ENCODE results near the gene TBCD. TPM values are rescaled to one million over a fixed set of nuclear protein-coding genes. Genes with fewer than 3 reads are reported as not detected.

Gene TBCD
- total RNA-seq, 2 experiments from 2014 or later, result 87.8 to 145 TPM

GRCh38 chr17:82736511-82737185, 15.2 kb upstream of the TBCD start:
- BruUV-seq (replicated peaks), result no TSS peak
- POLR2A ChIA-PET, result no interaction called here

GRCh38 chr17:82737967-82738877, 13.6 kb upstream of the TBCD start:
- ChIA-PET POLR2A (no interaction called here), CTCF (ENCODE audit: unreplicated experiment) (no interaction called here)
- H3K4me2 ChIP-seq (ENCODE audit: low read length), result no peak overlapping the region
- BruUV-seq (replicated peaks), result no TSS peak
- H3K9me2 ChIP-seq (ENCODE audit: insufficient read depth, low read length), result no peaks in the 10 kb centered on the region
- H3K79me2 ChIP-seq (ENCODE audit: insufficient read depth, low read depth, low read length), result no peaks in the 10 kb centered on the region
- H3K4me3 ChIP-seq (ENCODE audit: low read depth, low read length, poor library complexity, severe bottlenecking), result no peak overlapping the region
- H3K9me3 ChIP-seq (ENCODE audit: low read length), result peaks cover 36% of the 10 kb centered on the region
- intact Hi-C loops (cut with micrococcal nuclease; ENCODE audit: unreplicated experiment), result no loop called here
- H3K36me3 ChIP-seq (ENCODE audit: insufficient read depth, low read length), result peaks cover 75% of the 10 kb centered on the region
- no peak overlapping the region for H2AFZ ChIP-seq (ENCODE audit: low read length)
- no peaks in the 10 kb centered on the region for H4K20me1 ChIP-seq (ENCODE audit: insufficient read depth, low read length)
- no peaks in the 10 kb centered on the region for H3K4me1 ChIP-seq (ENCODE audit: insufficient read depth, low read length, poor library complexity, severe bottlenecking)
- no peak for TF ChIP-seq EZH2phosphoT487 (IDR thresholded peaks at IDR 0.05; ENCODE audit: borderline replicate concordance, low read depth, low read length)
- no peak for TF ChIP-seq CTCF (conservative IDR thresholded peaks at IDR 0.05; ENCODE audit: low read length)
- no peak for DNase-seq (ENCODE audit: low spot score)
- no peak overlapping the region for H3K27ac ChIP-seq (ENCODE audit: low read depth, low read length, poor library complexity, severe bottlenecking)

More at GRCh38 chr17:82736511-82737185, 15.2 kb upstream of the TBCD start:
- CTCF ChIA-PET (ENCODE audit: unreplicated experiment), result no interaction called here
- TF ChIP-seq CTCF (conservative IDR thresholded peaks at IDR 0.05; ENCODE audit: low read length) (no peak), EZH2phosphoT487 (IDR thresholded peaks at IDR 0.05; ENCODE audit: borderline replicate concordance, low read depth, low read length) (no peak)
- Histone ChIP-seq H3K9me3 (ENCODE audit: low read length) (peaks cover 34% of the 10 kb centered on the region), H3K79me2 (ENCODE audit: insufficient read depth, low read depth, low read length) (no peaks in the 10 kb centered on the region), H3K27ac (ENCODE audit: low read depth, low read length, poor library complexity, severe bottlenecking) (no peak overlapping the region), H3K4me3 (ENCODE audit: low read depth, low read length, poor library complexity, severe bottlenecking) (no peak overlapping the region), H2AFZ (ENCODE audit: low read length) (no peak overlapping the region), H3K4me2 (ENCODE audit: low read length) (no peak overlapping the region), H4K20me1 (ENCODE audit: insufficient read depth, low read length) (no peaks in the 10 kb centered on the region), H3K4me1 (ENCODE audit: insufficient read depth, low read length, poor library complexity, severe bottlenecking) (no peaks in the 10 kb centered on the region), H3K36me3 (ENCODE audit: insufficient read depth, low read length) (peaks cover 75% of the 10 kb centered on the region), H3K9me2 (ENCODE audit: insufficient read depth, low read length) (no peaks in the 10 kb centered on the region)
- DNase-seq (ENCODE audit: low spot score), result no peak
- intact Hi-C loops (cut with micrococcal nuclease; ENCODE audit: unreplicated experiment), result no loop called here

Data from OCI-LY7 (cell line).